Smooth muscle cell of the brain vasculature (primary cell): Measurements from ENCODE around the gene C13orf42.

ENCODE experiments used
- DNase-seq: peaks from one replicate; pipeline ENCODE4 v3.0.0-alpha.2; 2012; ENCODE audit warnings: low read depth, low spot score

Gene C13orf42

GRCh38 chr13:51111174-51111573, at the start of gene C13orf42:
Gene C13orf42 (minus strand): TSS chr13:51111274. CDS start chr13:51111209, 65 bp downstream.
- DNase-seq: no peak

- no peak for DNase-seq
Observed at GRCh38 chr13:51158880-51159518, 47.9 kb upstream of the C13orf42 start.

- DNase-seq: no peak
Observed at GRCh38 chr13:51158365-51158764, 47.3 kb upstream of the C13orf42 start.

GRCh38 chr13:51156648-51157047, 45.6 kb upstream of the C13orf42 start:
- no peak for DNase-seq

- no peak for DNase-seq
Observed at GRCh38 chr13:51155776-51156515, 44.9 kb upstream of the C13orf42 start.

GRCh38 chr13:51155161-51155560, 44.1 kb upstream of the C13orf42 start:
- no peak for DNase-seq

- no peak for DNase-seq
Observed at GRCh38 chr13:51154029-51154555, 43.0 kb upstream of the C13orf42 start.

- no peak for DNase-seq
Observed at GRCh38 chr13:51153527-51153926, 42.5 kb upstream of the C13orf42 start.

GRCh38 chr13:51152701-51153100, 41.6 kb upstream of the C13orf42 start:
- no peak for DNase-seq

- DNase-seq: no peak
Observed at GRCh38 chr13:51151463-51151862, 40.4 kb upstream of the C13orf42 start.

GRCh38 chr13:51148952-51149573, 38.0 kb upstream of the C13orf42 start:
- no peak for DNase-seq

- no peak for DNase-seq
Observed at GRCh38 chr13:51148223-51148951, 37.3 kb upstream of the C13orf42 start.

GRCh38 chr13:51147732-51148131, 36.7 kb upstream of the C13orf42 start:
- no peak for DNase-seq

GRCh38 chr13:51146667-51147066, 35.6 kb upstream of the C13orf42 start:
- no peak for DNase-seq

GRCh38 chr13:51137250-51137649, 26.2 kb upstream of the C13orf42 start:
- no peak for DNase-seq

GRCh38 chr13:51136276-51136980, 25.4 kb upstream of the C13orf42 start:
- DNase-seq: no peak

GRCh38 chr13:51134763-51135365, 23.8 kb upstream of the C13orf42 start:
- DNase-seq: no peak

GRCh38 chr13:51130348-51130747, 19.3 kb upstream of the C13orf42 start:
- no peak for DNase-seq

- DNase-seq: peak; percentile 31
Observed at GRCh38 chr13:51125495-51126226, 14.6 kb upstream of the C13orf42 start.
